ENCODE data around the gene MYOF.

GRCh38 chr10:93468461-93469213 is 13.5 kb downstream of the MYOF start:
- TF ChIP-seq, protein P1, sequence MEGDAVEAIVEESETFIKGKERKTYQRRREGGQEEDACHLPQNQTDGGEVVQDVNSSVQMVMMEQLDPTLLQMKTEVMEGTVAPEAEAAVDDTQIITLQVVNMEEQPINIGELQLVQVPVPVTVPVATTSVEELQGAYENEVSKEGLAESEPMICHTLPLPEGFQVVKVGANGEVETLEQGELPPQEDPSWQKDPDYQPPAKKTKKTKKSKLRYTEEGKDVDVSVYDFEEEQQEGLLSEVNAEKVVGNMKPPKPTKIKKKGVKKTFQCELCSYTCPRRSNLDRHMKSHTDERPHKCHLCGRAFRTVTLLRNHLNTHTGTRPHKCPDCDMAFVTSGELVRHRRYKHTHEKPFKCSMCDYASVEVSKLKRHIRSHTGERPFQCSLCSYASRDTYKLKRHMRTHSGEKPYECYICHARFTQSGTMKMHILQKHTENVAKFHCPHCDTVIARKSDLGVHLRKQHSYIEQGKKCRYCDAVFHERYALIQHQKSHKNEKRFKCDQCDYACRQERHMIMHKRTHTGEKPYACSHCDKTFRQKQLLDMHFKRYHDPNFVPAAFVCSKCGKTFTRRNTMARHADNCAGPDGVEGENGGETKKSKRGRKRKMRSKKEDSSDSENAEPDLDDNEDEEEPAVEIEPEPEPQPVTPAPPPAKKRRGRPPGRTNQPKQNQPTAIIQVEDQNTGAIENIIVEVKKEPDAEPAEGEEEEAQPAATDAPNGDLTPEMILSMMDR (IDR thresholded peaks at IDR 0.05), result peak in 1 of 6 experiments; percentile 40
- TF ChIP-seq POLR2A (IDR thresholded peaks at IDR 0.05), result no peak
